ENCODE data around the gene CHAF1A. TPM values are rescaled to one million over a fixed set of nuclear protein-coding genes. Genes with fewer than 3 reads are reported as not detected.

CHAF1A gene
- total RNA-seq, 1 donor from 2014 or later = 8.3 TPM

DNA sequence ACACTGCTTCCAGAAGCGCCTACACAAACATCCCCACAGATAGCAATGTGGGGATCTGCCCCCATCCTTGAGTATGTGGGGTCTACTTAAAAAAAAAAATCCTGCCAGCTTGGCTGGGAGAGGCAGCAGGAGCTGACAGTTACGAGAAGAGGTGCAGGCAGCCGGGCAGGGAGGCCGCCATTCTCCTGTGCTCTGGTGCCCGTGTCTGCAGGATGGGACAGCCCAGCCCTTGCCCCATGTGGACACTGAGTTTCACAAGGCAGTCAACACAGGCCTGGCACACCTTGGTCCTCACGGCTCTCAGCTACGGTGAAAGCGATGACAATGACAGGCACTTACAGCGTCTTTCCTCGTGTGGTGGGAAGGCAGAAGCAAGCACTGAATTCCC is 35.1 kb upstream of the CHAF1A start:
- no peak for DNase-seq (ENCODE audit: low spot score)

DNA sequence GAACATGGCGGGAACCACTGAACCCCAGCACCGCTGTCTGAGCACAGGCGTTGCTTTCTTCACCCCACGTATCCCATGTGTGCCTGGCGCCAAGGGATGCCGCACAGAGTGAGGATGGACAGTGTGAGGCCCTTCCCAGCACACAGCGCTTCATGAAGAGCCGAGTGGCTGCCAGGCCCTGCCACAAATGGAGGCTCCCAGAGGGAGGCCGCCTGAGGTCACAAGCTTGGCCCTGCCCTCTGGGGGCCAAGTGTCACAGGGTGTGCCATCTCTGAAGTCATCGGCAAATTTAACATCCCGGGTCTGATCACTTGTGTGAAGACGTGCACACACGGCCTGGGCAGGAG is 34.7 kb upstream of the CHAF1A start:
- DNase-seq (ENCODE audit: low spot score) = no peak

DNA sequence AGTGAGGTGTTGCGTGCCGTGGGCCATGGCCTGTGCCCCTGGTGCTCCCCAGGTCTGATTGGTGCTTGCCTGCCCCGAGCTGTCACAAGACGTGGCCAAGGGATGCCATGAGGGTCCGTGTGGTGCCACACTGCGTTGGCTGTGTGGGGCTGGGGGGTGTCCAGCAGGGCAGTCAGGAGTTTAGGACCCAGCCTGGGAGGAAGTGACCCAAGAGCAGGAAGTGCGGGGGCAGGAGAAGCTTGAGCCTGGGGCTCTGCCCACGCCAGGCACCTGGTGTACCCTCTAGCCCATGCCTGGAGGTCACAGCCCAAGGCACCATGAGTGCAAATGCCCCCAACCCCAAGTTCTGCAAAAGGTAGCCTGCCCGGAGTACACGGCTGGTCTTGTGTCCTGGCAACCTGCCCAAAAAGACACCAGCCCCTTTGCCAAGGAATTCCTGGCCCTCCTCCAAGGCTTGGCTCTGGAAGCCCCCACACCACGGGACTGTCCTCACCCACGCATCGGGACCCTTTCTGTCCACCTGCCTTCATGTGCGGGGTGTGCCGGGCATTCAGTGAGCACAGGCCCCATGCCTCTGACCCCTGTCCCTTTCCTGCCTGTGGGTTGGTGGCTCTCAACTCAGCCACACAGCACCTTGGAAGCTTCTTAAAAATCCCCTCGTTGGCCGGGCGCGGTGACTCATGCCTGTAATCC is 34.2 kb upstream of the CHAF1A start:
- DNase-seq (ENCODE audit: low spot score) = no peak

DNA sequence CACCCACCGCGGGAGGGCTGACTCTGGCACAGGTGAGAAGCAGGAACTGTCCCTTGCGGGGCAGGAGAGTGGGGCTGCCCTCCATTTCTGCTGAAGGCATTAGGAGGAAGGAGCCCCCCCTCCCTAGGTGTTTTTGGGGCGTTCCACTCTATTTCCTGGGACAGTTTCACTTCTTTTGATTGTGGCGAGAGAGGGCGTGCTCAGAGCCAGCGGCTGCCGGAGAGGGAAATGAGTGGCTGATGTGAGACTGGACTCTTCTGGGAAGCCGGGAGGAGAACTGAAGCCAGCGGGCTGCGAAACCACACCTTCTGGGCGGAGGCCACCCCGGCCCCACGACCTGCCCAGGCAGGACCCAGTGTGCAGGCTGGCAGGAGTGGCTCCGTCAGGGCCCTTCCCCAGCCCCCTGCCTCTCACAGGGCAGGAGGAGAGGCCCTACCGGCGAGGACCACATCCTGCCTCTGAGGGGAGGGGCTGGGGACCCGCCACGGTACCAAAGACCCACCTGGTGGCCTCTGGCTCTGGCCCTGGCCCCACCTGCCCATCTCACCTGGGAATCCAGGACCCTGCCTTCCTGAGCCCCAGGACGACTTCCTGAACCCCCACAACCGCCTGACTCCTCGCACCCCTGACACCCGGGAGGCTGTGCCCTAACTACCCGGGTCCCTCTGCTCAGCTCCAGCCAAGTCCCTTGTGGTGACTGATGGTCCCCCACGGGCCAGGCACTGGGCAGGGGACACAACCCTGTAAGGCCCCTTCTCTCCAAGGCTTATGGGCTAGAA is 33.1 kb upstream of the CHAF1A start:
- DNase-seq (ENCODE audit: low spot score) = peak; percentile 45

DNA sequence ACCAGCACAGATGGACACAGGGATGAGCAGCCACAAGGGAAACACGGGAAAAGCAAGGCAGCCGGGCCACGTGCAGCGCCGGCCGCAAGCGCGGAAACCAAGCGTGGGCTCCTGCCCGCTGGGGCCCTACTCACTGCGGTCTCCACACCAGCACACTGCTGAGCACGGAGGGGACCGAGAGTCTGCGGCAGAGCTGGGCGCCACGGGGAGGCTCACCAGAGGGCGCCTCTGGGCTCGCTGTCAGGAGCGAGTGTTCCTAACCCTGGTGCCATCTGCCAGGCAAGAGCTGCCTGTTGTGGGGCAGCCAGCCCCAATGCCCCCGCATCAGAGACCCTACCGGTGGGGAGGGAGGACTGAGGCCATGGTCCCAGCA is 32.6 kb upstream of the CHAF1A start:
- DNase-seq (ENCODE audit: low spot score) = peak; percentile 55

DNA sequence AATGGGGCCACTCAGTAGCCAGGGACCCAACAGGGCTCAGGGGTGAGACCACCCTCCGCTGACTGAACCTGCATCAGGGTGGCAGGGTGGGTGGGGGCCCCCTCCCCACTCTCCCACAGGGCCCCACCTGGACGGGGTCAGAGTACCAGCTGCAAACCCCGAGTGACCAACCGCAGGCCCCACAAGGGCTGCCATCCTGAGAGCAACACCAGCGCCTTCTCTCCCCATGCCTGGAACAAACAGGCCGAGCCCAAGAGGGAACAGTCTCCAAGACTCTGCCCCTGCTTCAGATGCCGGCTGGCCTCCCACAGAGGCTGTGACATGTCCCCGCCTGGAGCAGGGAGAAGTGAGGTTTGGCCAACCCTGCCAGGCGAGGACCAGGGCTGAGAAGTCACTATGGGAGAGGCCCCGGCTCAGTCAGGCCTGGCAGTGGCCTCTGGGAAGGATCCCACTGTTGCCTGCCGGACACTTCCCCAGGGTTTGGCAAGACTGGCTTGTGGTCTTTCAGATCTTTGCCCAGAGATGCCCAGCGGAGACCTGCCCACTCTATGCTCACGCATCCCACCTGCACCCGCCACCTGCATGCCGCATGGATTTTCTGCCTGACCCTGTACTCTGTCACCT is 31.9 kb upstream of the CHAF1A start:
- no peak for DNase-seq (ENCODE audit: low spot score)

DNA sequence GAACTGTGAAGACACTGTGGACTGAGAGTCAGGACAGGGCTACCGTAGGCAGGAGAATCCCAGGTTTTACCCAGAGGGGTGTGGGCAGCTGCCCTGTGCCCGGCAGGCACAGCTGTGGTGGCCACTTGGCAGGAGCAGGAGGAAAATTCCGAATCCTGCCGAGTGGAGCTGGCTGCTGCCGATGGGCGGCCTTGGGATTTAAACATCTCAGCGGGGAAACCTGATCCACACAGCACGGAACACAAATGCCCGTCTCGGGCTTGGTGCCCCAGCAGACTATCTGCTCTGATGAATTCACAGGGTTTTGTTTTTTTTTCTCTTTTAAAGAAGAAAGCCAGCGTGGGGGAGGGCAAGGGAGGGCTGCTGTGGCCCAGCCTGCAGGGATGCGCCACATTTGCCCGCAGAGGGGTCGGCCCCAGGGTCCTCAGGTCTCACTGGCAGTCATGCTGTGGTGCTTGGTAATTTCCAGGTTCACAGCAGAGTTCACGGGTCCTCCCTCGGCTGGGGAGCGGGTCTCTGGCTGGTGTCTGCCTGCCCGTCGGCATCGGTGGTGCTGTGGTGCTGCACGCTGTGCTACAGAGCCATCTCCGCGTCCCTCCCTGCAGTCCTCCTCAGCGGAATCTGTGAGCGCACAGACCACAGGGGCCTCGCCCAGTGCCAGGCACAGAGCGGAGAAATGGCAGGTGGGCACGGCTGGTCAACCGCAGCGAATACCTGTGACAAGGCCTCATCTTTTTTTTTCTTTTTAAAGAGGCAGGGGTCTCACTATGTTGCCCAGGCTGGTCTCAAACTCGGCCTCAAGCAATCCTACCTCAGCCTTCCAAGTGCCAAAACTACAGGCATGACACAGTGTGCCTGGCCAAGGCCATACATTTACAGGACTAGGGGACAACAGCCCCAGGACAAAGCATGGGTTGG is 30.9 kb upstream of the CHAF1A start:
- DNase-seq (ENCODE audit: low spot score) = no peak

DNA sequence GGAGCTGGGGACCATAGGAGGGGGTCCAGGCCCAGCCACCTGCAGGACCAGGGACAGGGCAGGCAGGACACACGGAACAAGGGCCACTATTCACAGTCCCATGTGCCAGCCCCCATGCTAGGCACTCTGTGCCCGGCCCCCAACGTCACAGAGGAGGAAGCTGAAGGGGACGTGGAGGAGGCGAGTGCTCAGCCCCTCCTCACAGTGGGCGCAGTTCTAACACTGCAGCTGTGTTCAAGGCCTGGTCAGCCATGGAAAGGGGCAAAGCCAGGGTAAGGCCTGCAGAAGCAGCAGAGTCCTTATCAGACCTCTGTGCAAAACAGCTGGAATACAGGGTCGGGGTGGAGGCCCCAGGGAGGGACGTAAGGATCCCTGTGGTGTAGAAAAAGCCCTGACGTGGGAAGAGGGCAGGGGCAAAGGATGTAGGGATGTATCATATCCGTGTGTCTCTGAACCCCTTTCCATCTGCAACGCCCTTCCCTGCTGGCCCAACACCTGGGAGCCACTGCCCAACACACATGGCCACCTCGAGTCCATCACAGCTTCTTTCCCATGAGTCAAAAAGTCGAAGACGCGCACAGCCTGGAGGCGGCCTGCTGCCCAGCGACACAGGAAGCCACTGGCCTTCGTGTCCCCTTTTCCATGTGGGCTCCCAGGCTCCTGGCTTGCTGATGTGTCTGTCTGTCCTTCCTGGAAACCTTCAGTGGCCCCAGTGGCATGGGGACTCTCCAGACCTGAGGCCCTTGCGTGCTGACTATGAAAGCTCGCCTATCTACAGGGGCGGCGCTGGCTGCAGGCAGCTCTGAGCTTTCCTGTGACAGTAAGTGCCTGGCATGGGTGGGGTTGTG is 30.1 kb upstream of the CHAF1A start:
- DNase-seq (ENCODE audit: low spot score) = no peak

DNA sequence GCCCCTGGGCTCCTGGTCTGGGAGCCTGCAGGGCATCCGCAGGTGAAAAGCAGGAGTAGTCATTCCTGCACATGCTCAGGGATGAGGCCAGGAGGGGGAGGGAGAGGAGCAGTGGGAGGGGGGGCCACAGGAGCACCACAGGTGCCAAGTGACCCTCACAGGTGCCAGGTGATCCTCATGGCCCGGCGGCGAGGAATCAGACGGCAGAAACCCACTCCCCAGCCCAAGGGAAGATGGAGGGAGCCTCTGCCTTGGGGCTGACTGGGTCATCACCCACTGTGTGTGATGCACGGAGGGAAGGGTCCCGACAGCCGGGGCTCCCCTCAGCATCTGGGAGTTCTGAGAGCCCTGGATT is 29.4 kb upstream of the CHAF1A start:
- no peak for DNase-seq (ENCODE audit: low spot score)

DNA sequence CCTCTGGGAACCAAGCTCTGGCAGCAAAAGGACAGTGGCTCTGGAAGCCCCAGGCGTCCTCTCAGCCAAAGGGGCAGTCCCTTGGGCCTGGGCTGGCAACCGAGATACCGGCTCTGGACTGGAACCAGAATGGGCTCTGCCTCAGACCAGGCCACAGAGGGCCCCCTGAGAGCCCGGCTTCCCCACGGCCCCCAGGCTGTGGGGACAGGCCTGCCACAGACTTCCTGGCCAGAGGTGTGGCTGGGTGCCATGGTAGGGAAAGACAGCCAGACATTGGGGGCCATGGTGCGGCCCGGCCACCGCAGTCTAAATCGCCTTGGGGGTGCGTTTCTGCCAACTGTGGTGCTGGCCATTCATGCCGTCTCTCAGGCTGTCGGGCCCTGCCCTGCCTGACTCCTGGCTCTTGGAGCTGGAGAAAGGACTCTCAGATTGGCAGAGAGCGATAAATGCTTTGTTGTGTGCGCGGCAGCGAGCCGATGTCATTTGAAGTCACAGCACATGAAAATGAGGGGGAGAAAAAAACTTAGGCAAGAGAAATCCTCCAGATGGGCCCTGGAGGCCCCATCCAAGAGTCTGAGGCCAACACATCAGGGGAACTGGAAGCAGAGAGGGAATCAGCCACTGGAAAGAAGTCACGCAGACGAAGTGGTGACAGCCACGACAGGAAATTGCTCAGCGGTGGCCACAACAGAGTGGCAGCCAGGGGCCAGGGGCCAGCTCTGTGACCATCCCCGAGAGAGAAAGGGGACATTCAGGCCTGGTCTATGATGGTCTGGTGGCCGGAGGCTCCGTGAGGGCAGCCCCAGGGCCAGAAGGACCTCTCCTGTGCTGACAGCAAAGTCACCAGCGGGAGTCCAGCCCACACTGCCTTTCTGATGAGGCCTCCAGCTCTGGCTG is 28.6 kb upstream of the CHAF1A start:
- no peak for DNase-seq (ENCODE audit: low spot score)

DNA sequence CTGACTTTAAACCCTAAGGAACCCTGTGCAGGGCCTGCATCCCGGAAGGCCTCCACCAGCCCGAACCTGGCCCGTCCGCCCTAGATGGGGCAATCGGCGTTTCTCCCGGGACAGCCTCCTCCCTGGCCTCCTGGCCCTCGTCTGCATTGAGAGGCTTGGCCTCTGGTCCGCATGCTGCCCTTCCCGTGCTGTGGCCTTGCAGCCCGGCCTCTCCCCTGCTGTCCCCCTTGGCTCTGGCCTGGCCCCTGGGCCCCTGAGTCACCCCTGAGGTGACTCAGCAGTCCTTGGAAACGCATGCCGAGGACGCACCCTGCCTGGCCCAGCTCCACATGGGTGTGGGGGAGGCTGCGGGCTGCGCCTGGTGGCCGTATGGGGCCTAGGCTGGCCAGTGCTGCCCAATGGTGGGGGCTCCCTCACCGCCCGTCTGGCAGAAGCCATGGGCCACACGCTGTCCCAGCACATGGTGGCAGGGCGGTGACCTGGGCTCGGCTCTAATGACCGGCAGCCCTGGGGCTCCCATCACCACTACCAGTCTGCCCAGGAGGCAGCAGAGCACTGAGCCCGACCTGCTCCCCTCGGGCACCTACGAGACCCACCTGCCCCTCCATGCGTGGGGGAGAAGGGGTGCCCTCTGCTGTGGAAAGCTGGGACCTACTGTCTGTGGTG is 27.8 kb upstream of the CHAF1A start:
- DNase-seq (ENCODE audit: low spot score) = peak; percentile 41

DNA sequence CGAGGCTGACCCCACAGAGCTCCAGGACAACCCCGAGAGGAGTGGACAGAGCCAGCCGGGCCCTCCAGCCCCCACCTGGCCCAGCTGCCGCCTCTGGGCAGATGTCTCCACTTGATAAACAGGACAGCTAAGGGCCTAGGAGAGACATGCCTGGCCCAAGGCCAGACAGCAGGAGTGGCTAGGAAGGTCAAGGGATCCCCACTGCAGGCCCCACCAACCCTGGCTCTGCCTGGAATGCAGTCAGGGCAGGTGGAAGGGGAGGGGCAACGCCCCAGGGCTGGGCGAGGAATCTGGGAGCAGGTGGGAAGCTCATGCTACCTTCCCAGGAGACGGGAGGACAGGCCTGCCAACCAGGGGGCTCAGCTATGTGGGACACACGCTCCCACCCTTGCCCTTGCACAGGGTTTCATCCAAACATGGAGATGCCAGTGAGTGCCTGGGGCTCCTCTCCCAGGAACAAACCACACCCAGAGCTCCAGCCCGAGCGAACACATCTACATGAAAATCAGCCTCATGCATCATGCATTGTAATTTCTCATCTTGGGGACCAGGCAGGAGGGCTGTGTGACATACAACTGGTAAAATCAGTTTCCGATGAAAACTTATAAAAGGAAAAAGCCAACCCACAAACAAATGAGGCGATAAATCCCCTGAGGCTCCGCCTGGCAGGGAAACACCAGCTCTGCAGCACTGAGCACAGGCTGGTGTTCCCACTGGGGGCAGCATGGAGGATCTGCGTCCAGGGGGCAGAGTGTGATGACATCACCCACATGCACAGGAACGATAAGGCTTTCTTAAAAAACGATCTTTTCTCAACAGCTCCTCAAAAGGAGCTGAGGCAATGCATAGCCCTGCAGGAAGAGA is 27.0 kb upstream of the CHAF1A start:
- peak; percentile 64 for DNase-seq (ENCODE audit: low spot score)

DNA sequence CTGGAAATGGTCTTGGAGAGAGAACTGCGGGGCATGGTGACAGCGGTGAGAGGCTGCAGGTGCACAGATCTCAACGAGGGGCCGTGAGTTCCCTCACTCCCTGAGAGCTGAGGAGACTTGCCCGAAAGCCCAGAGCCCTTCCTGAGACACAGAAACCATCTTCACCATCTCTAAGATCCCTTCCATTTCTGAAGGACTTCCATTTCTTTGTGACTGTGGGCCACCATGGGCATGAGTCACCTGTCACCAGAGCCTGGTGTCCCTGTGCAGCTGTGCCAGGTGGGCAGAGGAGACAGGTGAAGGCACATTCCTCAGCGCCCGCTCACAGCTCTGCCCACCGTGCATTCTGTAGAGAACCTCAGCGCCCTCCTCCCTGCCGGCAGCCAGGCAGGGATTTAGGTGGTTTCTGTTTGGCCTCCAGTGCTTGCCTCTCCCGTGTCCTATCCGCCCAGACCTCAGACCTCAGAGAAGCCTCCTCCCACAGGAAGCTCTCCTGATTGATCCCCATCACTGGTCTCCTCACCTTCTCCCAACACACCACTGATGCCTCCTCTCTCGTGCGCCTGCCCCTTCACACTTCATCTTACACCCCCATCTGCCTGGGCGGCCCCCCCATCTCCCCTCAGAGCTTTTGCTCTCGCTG is 26.3 kb upstream of the CHAF1A start:
- DNase-seq (ENCODE audit: low spot score) = no peak

DNA sequence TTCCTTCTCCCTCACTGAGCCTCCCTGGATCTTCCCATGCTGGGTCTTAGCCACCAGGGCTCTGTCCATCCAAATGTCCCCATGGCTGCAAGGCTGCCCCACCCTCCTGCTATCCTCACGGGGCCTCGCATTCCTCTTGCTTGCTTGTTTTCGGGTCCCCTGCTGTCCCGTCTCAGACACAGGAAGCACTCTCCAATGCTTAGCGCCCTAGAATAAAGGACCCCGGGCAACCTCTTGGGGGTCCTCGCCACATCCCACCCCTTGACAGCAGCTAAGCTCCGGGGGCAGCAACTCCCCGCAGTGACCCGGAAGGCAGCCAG is 25.8 kb upstream of the CHAF1A start:
- no peak for DNase-seq (ENCODE audit: low spot score)

DNA sequence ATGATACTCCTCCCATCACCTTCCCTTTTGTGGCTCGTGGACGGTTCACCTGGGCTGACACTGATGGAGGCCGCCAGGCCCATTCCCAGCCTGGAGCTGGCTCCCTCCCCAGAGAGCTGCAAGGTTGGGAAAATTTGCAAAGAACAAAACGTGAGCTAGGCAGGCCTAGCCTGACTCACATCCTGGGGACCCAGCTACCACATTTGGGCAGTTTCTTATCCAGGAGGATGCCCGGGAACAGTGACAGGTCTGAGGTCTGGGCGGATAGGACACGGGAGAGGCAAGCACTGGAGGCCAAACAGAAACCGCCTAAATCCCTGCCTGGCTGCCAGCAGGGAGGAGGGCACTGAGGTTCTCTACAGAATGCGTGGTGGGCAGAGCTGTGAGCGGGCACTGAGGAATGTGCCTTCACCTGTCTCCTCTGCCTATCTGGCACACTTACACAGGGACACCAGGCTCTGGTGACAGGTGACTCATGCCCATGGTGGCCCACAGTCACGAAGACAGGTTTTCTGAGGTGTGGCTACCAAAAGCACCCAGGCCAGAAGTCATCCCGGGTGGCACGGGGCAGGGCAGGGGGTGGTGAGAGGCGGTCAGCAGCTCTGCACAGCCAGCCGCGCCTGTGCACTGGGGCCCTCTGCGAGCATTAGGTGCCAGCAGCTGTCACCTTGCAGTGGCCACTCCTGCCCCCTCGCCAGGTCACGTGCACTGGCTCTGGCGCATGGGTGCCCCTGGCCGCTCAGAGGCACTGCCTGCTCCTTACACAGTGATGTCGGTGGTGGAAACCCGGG is 25.3 kb upstream of the CHAF1A start:
- peak; percentile 45 for DNase-seq (ENCODE audit: low spot score)

DNA sequence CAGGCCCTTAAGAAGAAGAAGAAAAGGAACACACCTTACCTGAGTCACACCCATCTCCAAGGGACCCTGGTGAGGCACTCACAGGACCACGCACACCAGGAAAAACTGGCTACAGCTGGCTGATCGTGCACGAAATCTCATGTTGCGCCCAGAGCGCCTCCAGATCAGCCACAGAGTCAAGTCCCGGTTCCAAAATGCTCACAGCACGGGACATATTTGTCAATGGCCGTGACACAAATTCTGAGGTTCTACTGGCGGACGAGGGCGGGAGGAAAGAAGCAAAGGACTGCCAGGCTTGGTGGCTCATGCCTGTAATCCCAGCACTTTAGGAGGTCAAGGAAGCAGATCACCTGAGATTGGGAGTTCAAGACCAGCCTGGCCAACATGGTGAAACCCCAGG is 23.6 kb upstream of the CHAF1A start:
- DNase-seq (ENCODE audit: low spot score) = no peak
